GM18502 (cell line): Measurements from ENCODE around the gene CNPY3.
"Not testable (repeated sequence)": the region's sequence is repeated elsewhere in the genome, so short reads cannot be mapped to it uniquely, and the experiment has no call there.

Experiments
- ATAC-seq: cut with Tn5 transposase; IDR thresholded peaks from one replicate; pipeline ENCODE4 v1.9.1; 2021; ENCODE audit warnings: mild to moderate bottlenecking; ENCODE audit not compliant: unreplicated experiment, poor library complexity

CNPY3 gene

GRCh38 chr6:42954405-42954804, 25.1 kb downstream of the CNPY3 start:
- not testable (repeated sequence) for ATAC-seq

GRCh38 chr6:42958125-42958524, 28.8 kb downstream of the CNPY3 start:
- ATAC-seq, result no peak

GRCh38 chr6:42959917-42960242, 30.6 kb downstream of the CNPY3 start:
- no peak for ATAC-seq

GRCh38 chr6:42960243-42961019, 31.2 kb downstream of the CNPY3 start, which contains the start of gene GNMT:
Gene GNMT (plus strand): TSS chr6:42960754. CDS start chr6:42960768, 14 bp downstream.
- ATAC-seq, result no peak

- ATAC-seq, result no peak
These were observed 31.8 kb downstream of the CNPY3 start for GRCh38 chr6:42961020-42961470.

- no peak for ATAC-seq
These were observed 32.8 kb downstream of the CNPY3 start for GRCh38 chr6:42962096-42962495.

- ATAC-seq, result no peak
These were observed 33.4 kb downstream of the CNPY3 start for GRCh38 chr6:42962502-42963178.

GRCh38 chr6:42963179-42963854, 34.0 kb downstream of the CNPY3 start:
- ATAC-seq, result no peak

- ATAC-seq, result no peak
These were observed 34.8 kb downstream of the CNPY3 start for GRCh38 chr6:42963855-42964605.

GRCh38 chr6:42966571-42966970, 37.3 kb downstream of the CNPY3 start:
- no peak for ATAC-seq

- ATAC-seq, result no peak
These were observed 37.9 kb downstream of the CNPY3 start for GRCh38 chr6:42967228-42967627.

- ATAC-seq, result no peak
These were observed 38.9 kb downstream of the CNPY3 start for GRCh38 chr6:42968126-42968701.

GRCh38 chr6:42968783-42969182, 39.5 kb downstream of the CNPY3 start:
- no peak for ATAC-seq

- ATAC-seq, result no peak
These were observed 40.2 kb downstream of the CNPY3 start for GRCh38 chr6:42969431-42969830.

- ATAC-seq, result no peak
These were observed 40.7 kb downstream of the CNPY3 start for GRCh38 chr6:42969934-42970333.

GRCh38 chr6:42970871-42971612, 41.8 kb downstream of the CNPY3 start:
- ATAC-seq, result no peak

GRCh38 chr6:42971746-42972327, 42.6 kb downstream of the CNPY3 start:
- no peak for ATAC-seq

- ATAC-seq, result no peak
These were observed 44.6 kb downstream of the CNPY3 start for GRCh38 chr6:42973926-42974325.

GRCh38 chr6:42974919-42975505, 45.7 kb downstream of the CNPY3 start:
- no peak for ATAC-seq
